Skeletal muscle satellite cell (primary cell): ENCODE results near the gene CNTNAP2.
"Not testable (repeated sequence)": the region's sequence is repeated elsewhere in the genome, so short reads cannot be mapped to it uniquely, and the experiment has no call there.

Source experiments
- H3K27me3 ChIP-seq: 2 replicates; pipeline ENCODE4 v1.7.0; 2013; ENCODE audit warnings: low read length; ENCODE audit not compliant: control insufficient read depth, insufficient read depth
- H3K36me3 ChIP-seq: 2 replicates; pipeline ENCODE4 v1.7.0; 2013; ENCODE audit warnings: mild to moderate bottlenecking, control low read depth, low read length; ENCODE audit not compliant: insufficient read depth
- H3K4me1 ChIP-seq: 2 replicates; pipeline ENCODE4 v1.7.0; 2013; ENCODE audit warnings: low read length; ENCODE audit not compliant: control insufficient read depth, insufficient read depth
- H3K4me2 ChIP-seq: 2 replicates; pipeline ENCODE4 v1.7.0; 2013; ENCODE audit warnings: mild to moderate bottlenecking, low read length
- H3K4me3 ChIP-seq: 2 replicates; pipeline ENCODE4 v1.7.0; 2013; ENCODE audit warnings: low read length
- H3K9ac ChIP-seq: 2 replicates; pipeline ENCODE4 v1.7.0; 2013; ENCODE audit warnings: mild to moderate bottlenecking, low read depth, low read length, moderate library complexity
- H3K9me3 ChIP-seq: replicated peaks from 2 replicates; pipeline ENCODE4 v1.7.0; 2013; ENCODE audit warnings: mild to moderate bottlenecking, control low read depth, low read length

Gene CNTNAP2

GRCh38 chr7:148435715-148436114, 2319.1 kb downstream of the CNTNAP2 start:
- H3K4me3 ChIP-seq = no peak overlapping the region
- no peaks in the 10 kb centered on the region for H3K4me1 ChIP-seq
- no peaks in the 10 kb centered on the region for H3K36me3 ChIP-seq
- H3K4me2 ChIP-seq = no peak overlapping the region
- H3K9me3 ChIP-seq = peaks cover 4% of the 10 kb centered on the region
- no peaks in the 10 kb centered on the region for H3K27me3 ChIP-seq
- H3K9ac ChIP-seq = no peak overlapping the region

DNA sequence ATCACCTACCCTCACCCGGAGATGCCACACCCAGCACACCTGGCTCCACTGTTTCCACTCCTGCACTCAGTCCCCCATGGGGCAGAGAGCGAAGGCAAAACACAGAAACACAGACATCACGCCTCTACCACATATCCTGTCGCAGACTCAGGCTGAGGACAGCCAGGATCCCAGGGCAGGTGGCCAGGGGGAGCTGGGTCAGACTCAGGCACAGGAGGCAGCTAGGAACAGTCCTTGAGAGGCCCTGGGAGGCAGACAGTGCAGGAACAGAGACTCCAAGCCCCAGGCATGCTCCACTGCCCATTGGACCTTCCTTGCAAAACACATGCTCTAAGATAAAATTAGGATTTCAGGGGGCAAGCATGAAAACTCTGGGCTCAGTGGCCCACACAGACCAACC, 2319.5 kb downstream of the CNTNAP2 start:
- H3K4me2 ChIP-seq = no peak overlapping the region
- no peak overlapping the region for H3K4me3 ChIP-seq
- no peaks in the 10 kb centered on the region for H3K27me3 ChIP-seq
- H3K9ac ChIP-seq = no peak overlapping the region
- no peaks in the 10 kb centered on the region for H3K4me1 ChIP-seq
- H3K36me3 ChIP-seq = no peaks in the 10 kb centered on the region
- peaks cover 4% of the 10 kb centered on the region for H3K9me3 ChIP-seq

GRCh38 chr7:148436571-148436970, 2320.0 kb downstream of the CNTNAP2 start:
- Histone ChIP-seq H3K4me1 (no peaks in the 10 kb centered on the region), H3K36me3 (no peaks in the 10 kb centered on the region), H3K9ac (no peak overlapping the region), H3K4me2 (no peak overlapping the region), H3K4me3 (no peak overlapping the region), H3K27me3 (no peaks in the 10 kb centered on the region), H3K9me3 (peaks cover 4% of the 10 kb centered on the region)

DNA sequence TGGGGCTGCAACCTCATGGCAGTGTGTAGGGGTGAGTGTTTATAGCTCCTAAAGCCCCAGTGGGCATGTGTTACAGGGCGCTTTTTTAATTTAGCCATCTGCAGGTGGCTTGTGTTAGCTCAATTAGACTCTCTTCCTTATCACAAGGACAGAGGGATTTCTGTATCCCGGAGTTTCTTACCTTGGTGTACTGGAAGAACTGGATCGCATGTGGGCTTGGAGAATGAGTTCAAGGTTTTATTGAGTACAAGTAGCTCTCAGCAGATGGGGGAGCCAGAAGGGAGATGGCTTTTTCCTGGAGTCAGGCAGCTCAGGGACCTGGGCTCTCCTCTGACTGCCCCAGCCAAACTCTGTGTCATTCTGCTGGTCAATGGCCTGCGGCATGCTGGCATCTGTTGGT, 2320.4 kb downstream of the CNTNAP2 start:
- Histone ChIP-seq H3K27me3 (no peaks in the 10 kb centered on the region), H3K4me2 (no peak overlapping the region), H3K4me1 (no peaks in the 10 kb centered on the region), H3K36me3 (no peaks in the 10 kb centered on the region), H3K9ac (no peak overlapping the region), H3K9me3 (peaks cover 4% of the 10 kb centered on the region), H3K4me3 (no peak overlapping the region)

- Histone ChIP-seq H3K27me3 (no peaks in the 10 kb centered on the region), H3K9me3 (peaks cover 3% of the 10 kb centered on the region)
These were observed 2325.6 kb downstream of the CNTNAP2 start for GRCh38 chr7:148442141-148442655.

DNA sequence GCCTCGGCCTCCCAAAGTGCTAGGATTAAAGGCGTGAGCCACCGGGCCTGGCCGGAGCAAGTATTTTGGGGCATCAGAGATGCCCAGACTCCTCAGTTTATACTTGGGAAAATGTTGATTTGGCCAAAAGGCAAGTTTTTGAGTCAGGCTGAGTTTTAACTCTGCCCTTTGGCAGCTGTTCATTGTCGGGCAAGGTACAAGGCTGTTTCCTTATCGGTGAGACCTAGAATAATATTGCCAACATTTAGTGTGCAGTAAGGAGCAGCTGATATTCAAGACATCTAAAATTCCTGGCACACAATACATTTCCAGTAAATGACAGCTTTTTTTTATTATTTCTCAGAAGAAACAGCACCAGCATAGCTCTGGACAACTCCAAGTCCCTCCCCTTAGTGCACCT, 2326.3 kb downstream of the CNTNAP2 start:
- Histone ChIP-seq H3K4me3 (no peak overlapping the region), H3K4me2 (no peak overlapping the region), H3K9me3 (peaks cover 3% of the 10 kb centered on the region), H3K9ac (no peak overlapping the region), H3K36me3 (no peaks in the 10 kb centered on the region), H3K27me3 (no peaks in the 10 kb centered on the region), H3K4me1 (no peaks in the 10 kb centered on the region)

More at GRCh38 chr7:148442141-148442655, 2325.6 kb downstream of the CNTNAP2 start:
- no peak overlapping the region for H3K9ac ChIP-seq
- no peak overlapping the region for H3K4me2 ChIP-seq
- H3K36me3 ChIP-seq = no peaks in the 10 kb centered on the region
- H3K4me3 ChIP-seq = no peak overlapping the region
- no peaks in the 10 kb centered on the region for H3K4me1 ChIP-seq

- Histone ChIP-seq H3K4me3 (no peak overlapping the region), H3K9ac (no peak overlapping the region), H3K36me3 (no peaks in the 10 kb centered on the region), H3K4me2 (no peak overlapping the region), H3K4me1 (no peaks in the 10 kb centered on the region), H3K27me3 (no peaks in the 10 kb centered on the region), H3K9me3 (peaks cover 3% of the 10 kb centered on the region)
These were observed 2328.9 kb downstream of the CNTNAP2 start for GRCh38 chr7:148445260-148446044.

DNA sequence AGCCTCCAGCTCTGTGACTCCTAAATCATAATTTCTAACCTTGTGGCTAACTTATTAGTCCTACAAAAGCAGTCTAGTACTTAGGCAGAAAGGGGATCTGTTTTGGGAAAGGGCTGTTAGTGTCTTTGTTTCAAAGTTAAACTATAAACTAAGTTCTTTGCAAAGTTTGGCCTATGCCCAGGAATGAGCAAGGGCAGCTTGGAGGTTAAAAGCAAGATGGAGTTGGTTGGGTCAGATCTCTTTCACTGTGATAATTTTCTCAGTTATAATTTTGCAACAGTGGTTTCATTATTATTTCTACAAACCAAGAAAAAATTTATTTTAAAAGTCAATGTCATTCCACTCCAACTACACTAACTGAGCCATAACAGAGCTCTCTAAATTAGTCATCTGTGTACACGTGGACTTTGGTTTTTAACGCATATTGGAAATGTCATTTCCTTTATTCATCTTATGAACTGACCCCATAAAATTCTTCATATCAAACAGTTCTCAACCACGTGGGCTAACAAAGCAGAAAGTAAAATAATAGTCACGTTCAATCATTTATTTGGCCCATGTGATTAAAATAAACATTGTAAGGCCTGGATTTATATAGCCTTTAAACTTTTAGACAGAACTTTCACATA, 2330.7 kb downstream of the CNTNAP2 start:
- peaks cover 6% of the 10 kb centered on the region for H3K9me3 ChIP-seq
- H3K4me1 ChIP-seq = no peaks in the 10 kb centered on the region
- H3K4me3 ChIP-seq = no peak overlapping the region
- H3K4me2 ChIP-seq = no peak overlapping the region
- H3K36me3 ChIP-seq = no peaks in the 10 kb centered on the region
- no peak overlapping the region for H3K9ac ChIP-seq
- H3K27me3 ChIP-seq = no peaks in the 10 kb centered on the region

DNA sequence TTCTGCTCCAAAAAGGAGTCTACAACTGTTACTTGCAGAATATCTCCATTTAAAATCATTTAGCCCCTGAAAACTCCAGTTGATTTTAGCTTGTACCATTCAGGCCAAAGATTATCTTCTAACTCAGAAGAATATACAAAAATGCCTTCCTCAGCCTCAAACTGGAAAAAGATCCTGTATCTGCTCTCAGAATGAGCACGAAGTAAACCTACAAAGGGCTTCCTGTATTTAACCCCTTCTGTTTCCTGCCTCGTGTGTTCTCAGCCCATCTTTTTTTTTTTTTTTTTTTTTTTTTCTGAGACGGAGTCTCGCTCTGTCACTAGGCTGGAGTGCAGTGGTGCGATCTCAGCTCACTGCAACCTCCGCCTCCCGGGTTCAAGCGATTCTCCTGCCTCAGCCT, 2334.9 kb downstream of the CNTNAP2 start:
- not testable (repeated sequence) for H3K9me3 ChIP-seq, H3K9ac ChIP-seq, H3K4me1 ChIP-seq, H3K4me3 ChIP-seq, H3K36me3 ChIP-seq, H3K4me2 ChIP-seq, H3K27me3 ChIP-seq

DNA sequence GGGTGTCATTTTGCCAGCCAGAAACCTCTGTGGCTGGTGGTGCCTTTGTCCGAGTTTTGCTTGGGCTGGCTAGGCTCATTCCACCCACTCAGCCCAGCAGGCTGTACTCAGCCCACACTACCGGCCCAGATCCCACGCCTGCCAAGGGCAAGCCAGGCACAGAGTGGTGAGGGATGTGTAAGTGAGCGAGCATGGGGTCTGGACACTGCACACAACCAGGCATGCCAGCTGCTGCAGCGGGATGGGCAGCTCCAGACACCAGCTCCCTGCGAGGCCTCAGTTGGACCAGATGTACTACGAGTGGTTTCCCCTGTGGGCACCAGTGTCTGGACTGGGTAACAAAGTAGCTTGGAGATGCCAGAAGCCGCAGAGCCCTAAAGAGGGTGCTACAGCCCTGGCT, 2339.8 kb downstream of the CNTNAP2 start:
- no peak overlapping the region for H3K4me3 ChIP-seq
- H3K36me3 ChIP-seq = no peaks in the 10 kb centered on the region
- H3K9me3 ChIP-seq = peaks cover 3% of the 10 kb centered on the region
- no peaks in the 10 kb centered on the region for H3K27me3 ChIP-seq
- H3K4me1 ChIP-seq = no peaks in the 10 kb centered on the region
- H3K9ac ChIP-seq = no peak overlapping the region
- H3K4me2 ChIP-seq = no peak overlapping the region

- Histone ChIP-seq H3K4me3 (no peak overlapping the region), H3K9me3 (no peaks in the 10 kb centered on the region), H3K4me1 (no peaks in the 10 kb centered on the region), H3K9ac (no peak overlapping the region), H3K27me3 (no peaks in the 10 kb centered on the region), H3K4me2 (no peak overlapping the region), H3K36me3 (no peaks in the 10 kb centered on the region)
These were observed 2340.8 kb downstream of the CNTNAP2 start for GRCh38 chr7:148457310-148457921.
